IMR-90 (cell line): ENCODE data around the gene FAF2.

Source experiments
- CEBPB ChIP-seq: IDR thresholded peaks from 2 replicates; pipeline ENCODE4 v1.6.1; 2012; ENCODE audit warnings: low read depth, low read length, improper control_type of control experiment
- CHD1 ChIP-seq: IDR thresholded peaks from 2 replicates; pipeline ENCODE4 v1.6.1; 2012; ENCODE audit warnings: low read depth, low read length, improper control_type of control experiment
- MAFK ChIP-seq: IDR thresholded peaks from 2 replicates; pipeline ENCODE4 v1.6.1; 2012; ENCODE audit warnings: low read depth, low read length, improper control_type of control experiment
- POLR2A ChIP-seq: IDR thresholded peaks from 2 replicates; pipeline ENCODE4 v1.6.1; 2012; ENCODE audit warnings: mild to moderate bottlenecking, low read depth, low read length
- RAD21 ChIP-seq: IDR thresholded peaks from 2 replicates; pipeline ENCODE4 v1.6.1; 2012; ENCODE audit warnings: low read length, improper control_type of control experiment
- RFX5 ChIP-seq: IDR thresholded peaks from 2 replicates; pipeline ENCODE4 v1.8.0; 2012; ENCODE audit warnings: low read depth, mild to moderate bottlenecking, low read length, moderate library complexity
- TF ChIP-seq, protein P1 (sequence below): fragments of 150-350 bp; IDR thresholded peaks from 2 replicates; pipeline ENCODE4 v1.6.1; 2016; ENCODE audit warnings: low read depth, mild to moderate bottlenecking, low read length, moderate library complexity, borderline replicate concordance
- TF ChIP-seq, protein P2 (sequence below): conservative IDR thresholded peaks from 2 replicates; pipeline ENCODE4 v1.5.1; 2012; ENCODE audit warnings: mild to moderate bottlenecking, low read depth, low read length, improper control_type of control experiment

DNA sequence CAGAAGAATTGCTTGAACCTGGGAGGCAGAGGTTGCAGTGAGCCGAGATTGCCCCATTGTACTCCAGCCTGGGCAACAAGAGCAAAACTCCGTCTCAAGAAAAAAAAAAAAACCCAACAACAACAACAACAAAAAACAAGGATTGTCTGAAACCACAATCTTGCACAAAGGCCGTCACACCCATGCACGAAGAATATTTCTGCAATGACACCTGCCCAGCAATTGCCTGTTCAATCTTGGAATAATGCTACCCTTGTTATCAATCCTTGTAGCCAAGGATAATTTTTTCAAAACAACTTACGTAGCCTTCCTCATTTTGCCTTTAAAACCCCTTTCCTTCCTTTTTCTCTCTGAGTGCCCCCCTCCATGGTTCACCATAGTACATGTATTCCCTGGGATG lies 28.1 kb upstream of the FAF2 start:
- TF ChIP-seq POLR2A (no peak), RAD21 (no peak), CEBPB (no peak), CHD1 (no peak), MAFK (no peak), RFX5 (no peak)
- TF ChIP-seq, protein P1, sequence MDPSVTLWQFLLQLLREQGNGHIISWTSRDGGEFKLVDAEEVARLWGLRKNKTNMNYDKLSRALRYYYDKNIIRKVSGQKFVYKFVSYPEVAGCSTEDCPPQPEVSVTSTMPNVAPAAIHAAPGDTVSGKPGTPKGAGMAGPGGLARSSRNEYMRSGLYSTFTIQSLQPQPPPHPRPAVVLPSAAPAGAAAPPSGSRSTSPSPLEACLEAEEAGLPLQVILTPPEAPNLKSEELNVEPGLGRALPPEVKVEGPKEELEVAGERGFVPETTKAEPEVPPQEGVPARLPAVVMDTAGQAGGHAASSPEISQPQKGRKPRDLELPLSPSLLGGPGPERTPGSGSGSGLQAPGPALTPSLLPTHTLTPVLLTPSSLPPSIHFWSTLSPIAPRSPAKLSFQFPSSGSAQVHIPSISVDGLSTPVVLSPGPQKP, result no peak
- TF ChIP-seq, protein P2, sequence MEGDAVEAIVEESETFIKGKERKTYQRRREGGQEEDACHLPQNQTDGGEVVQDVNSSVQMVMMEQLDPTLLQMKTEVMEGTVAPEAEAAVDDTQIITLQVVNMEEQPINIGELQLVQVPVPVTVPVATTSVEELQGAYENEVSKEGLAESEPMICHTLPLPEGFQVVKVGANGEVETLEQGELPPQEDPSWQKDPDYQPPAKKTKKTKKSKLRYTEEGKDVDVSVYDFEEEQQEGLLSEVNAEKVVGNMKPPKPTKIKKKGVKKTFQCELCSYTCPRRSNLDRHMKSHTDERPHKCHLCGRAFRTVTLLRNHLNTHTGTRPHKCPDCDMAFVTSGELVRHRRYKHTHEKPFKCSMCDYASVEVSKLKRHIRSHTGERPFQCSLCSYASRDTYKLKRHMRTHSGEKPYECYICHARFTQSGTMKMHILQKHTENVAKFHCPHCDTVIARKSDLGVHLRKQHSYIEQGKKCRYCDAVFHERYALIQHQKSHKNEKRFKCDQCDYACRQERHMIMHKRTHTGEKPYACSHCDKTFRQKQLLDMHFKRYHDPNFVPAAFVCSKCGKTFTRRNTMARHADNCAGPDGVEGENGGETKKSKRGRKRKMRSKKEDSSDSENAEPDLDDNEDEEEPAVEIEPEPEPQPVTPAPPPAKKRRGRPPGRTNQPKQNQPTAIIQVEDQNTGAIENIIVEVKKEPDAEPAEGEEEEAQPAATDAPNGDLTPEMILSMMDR, result no peak
